Brain microvascular endothelial cell (primary cell): ENCODE results near the gene SPRY1.

Experiments used
- DNase-seq: peaks from one replicate; pipeline ENCODE4 v3.0.0-alpha.2; 2020
- H3K27ac ChIP-seq: fragments of 250-450 bp; sonication (Bioruptor Pico); 2 replicates; pipeline ENCODE4 v1.5.1; 2020; ENCODE audit warnings: mild to moderate bottlenecking, moderate library complexity
- H3K27me3 ChIP-seq: fragments of 250-450 bp; sonication (Bioruptor Pico); replicated peaks from 2 replicates; pipeline ENCODE4 v1.5.1; 2020; ENCODE audit warnings: mild to moderate bottlenecking
- H3K36me3 ChIP-seq: fragments of 250-450 bp; sonication (Bioruptor Pico); replicated peaks from 2 replicates; pipeline ENCODE4 v1.5.1; 2020; ENCODE audit warnings: mild to moderate bottlenecking
- H3K4me3 ChIP-seq: 2 replicates; pipeline ENCODE4 v1.5.1; 2011; ENCODE audit warnings: low read depth, mild to moderate bottlenecking, control low read depth, low read length, moderate library complexity
- CTCF ChIP-seq: IDR thresholded peaks from 2 replicates; pipeline ENCODE4 v1.5.1; 2011; ENCODE audit warnings: low read depth, mild to moderate bottlenecking, moderate library complexity, low read length, control low read depth, inconsistent platforms; ENCODE audit errors: missing control alignments
- in situ Hi-C: cut with HindIII; loops from 2 replicates; pipeline ENCODE4 v1.10.0; 2017; ENCODE audit warnings: low sequenced_read_pairs, low pct_ligation_motif_present

The SPRY1 gene

GRCh38 chr4:123350726-123351125, 45.9 kb upstream of the SPRY1 start:
- TF ChIP-seq CTCF: no peak
- Histone ChIP-seq H3K4me3 (no peak overlapping the region), H3K27me3 (no peaks in the 10 kb centered on the region), H3K27ac (no peak overlapping the region), H3K36me3 (no peaks in the 10 kb centered on the region)
- no peak for DNase-seq
- in situ Hi-C loops: no loop called here

- TF ChIP-seq CTCF: no peak
- H3K27ac ChIP-seq: no peak overlapping the region
- in situ Hi-C loops: no loop called here
- no peaks in the 10 kb centered on the region for H3K36me3 ChIP-seq
- no peak for DNase-seq
- peak overlapping the region; percentile 26 for H3K4me3 ChIP-seq
- no peaks in the 10 kb centered on the region for H3K27me3 ChIP-seq
Measured at GRCh38 chr4:123351713-123352112, 44.9 kb upstream of the SPRY1 start.

GRCh38 chr4:123352240-123352945, 44.2 kb upstream of the SPRY1 start:
- H3K36me3 ChIP-seq: no peaks in the 10 kb centered on the region
- no peak for TF ChIP-seq CTCF
- no peak overlapping the region for H3K27ac ChIP-seq
- H3K4me3 ChIP-seq: no peak overlapping the region
- H3K27me3 ChIP-seq: no peaks in the 10 kb centered on the region
- in situ Hi-C loops: no loop called here
- no peak for DNase-seq

GRCh38 chr4:123352966-123353365, 43.6 kb upstream of the SPRY1 start:
- no peak overlapping the region for H3K27ac ChIP-seq
- in situ Hi-C loops: no loop called here

GRCh38 chr4:123353656-123354055, 42.9 kb upstream of the SPRY1 start:
- no peak overlapping the region for H3K27ac ChIP-seq
- no peak overlapping the region for H3K4me3 ChIP-seq
- TF ChIP-seq CTCF: no peak
- in situ Hi-C loops: no loop called here
- DNase-seq: no peak
- H3K36me3 ChIP-seq: no peaks in the 10 kb centered on the region
- H3K27me3 ChIP-seq: no peaks in the 10 kb centered on the region

More at GRCh38 chr4:123352966-123353365, 43.6 kb upstream of the SPRY1 start:
- DNase-seq: no peak
- Histone ChIP-seq H3K4me3 (no peak overlapping the region), H3K27me3 (no peaks in the 10 kb centered on the region), H3K36me3 (no peaks in the 10 kb centered on the region)
- TF ChIP-seq CTCF: no peak

- H3K4me3 ChIP-seq: no peak overlapping the region
- TF ChIP-seq CTCF: no peak
- H3K27ac ChIP-seq: no peak overlapping the region
- in situ Hi-C loops: no loop called here
- no peak for DNase-seq
- no peaks in the 10 kb centered on the region for H3K36me3 ChIP-seq
- no peaks in the 10 kb centered on the region for H3K27me3 ChIP-seq
Measured at GRCh38 chr4:123354701-123355100, 41.9 kb upstream of the SPRY1 start.
